Vein endothelial cell (primary cell): Measurements from ENCODE around the gene SCAF11. TPM values are rescaled to one million over a fixed set of nuclear protein-coding genes. Genes with fewer than 3 reads are reported as not detected.

ENCODE experiments used
- small RNA-seq: library from RNA; depleted of rRNA; stranded (forward); fragments of <200 nt; gene quantifications from one replicate; pipeline ENCODE3, GENCODE V24; 2012
- total RNA-seq: library from RNA; depleted of rRNA; stranded (reverse); fragments of >200 nt; gene quantifications from 2 replicates; pipeline ENCODE4 v1.2.3, GENCODE V29; 2012

The SCAF11 gene
- total RNA-seq: 134 and 144 TPM in 2 replicates

GRCh38 chr12:45990468-45991283 lies at the start of gene SCAF11:
Gene SCAF11, minus strand, starts transcription at chr12:45990574. Its CDS starts 26,407 bp downstream, at chr12:45964167.

Small RNA genes within 50 kb of the gene (small RNA-seq; reads per million reads assigned to genes)
- not detected for gene RN7SL246P
